Measurements from ENCODE around the gene ZC3H15.

GRCh38 chr2:186485576-186485870 is 537 bp upstream of the ZC3H15 start:
- TF ChIP-seq CTCF (IDR thresholded peaks at IDR 0.05) (no peak), ZFX (IDR thresholded peaks at IDR 0.05; ENCODE audit: borderline replicate concordance) (no peak)

All from 22Rv1 (cell line).